ENCODE results near the gene EEF2KMT. TPM values are rescaled to one million over a fixed set of nuclear protein-coding genes. Genes with fewer than 3 reads are reported as not detected.
A peak's percentile ranks its signal among the peaks of the same experiment; 100 is the strongest.
"Not testable (repeated sequence)": the region's sequence is repeated elsewhere in the genome, so short reads cannot be mapped to it uniquely, and the experiment has no call there.

EEF2KMT gene
- total and polyA plus RNA-seq, 2 donors (not counting 3 experiments of a cell fraction or from before 2014, with no cell fraction given) = 13.9 to 15.5 TPM

DNA sequence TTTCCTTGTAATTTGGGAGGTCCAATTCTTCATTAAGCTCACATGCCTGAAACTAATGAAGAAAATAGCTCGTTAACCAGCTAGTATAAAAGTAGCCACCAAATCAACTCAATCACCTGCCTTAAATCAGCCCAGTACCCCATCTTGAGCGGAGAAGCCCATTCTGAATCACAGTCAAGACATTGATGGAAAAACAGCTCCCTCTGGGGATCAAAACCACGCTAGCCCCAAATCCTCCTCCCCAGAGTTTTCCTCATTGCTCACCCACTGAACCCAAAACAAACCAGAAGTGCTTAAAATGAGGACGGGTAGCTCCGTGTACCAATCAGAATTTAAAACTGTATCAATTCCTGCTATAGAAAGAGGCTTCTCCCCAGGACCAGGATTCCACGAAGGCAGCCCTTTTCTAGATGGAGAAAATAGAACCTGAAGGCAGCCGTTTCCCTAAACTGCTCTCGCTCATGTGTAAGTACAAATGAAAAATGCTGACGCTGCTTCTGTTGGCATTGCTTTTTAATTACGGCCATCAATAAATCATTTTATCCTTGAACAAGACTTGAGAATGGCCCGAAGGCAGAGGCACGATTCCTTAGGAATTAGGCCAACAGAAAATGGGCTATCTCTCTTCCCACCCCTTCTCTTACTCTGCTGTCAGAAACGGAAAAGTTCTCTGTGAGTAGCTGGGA is 35.5 kb upstream of the EEF2KMT start:
- H3K9ac ChIP-seq (replicated peaks; ENCODE audit: extremely low read depth, insufficient read depth, low read length); H3K27ac ChIP-seq (ENCODE audit: insufficient read depth, low read depth, low read length); H3K4me1 ChIP-seq (ENCODE audit: control insufficient read depth, extremely low read depth, insufficient read depth, low read length); H3K36me3 ChIP-seq (ENCODE audit: control insufficient read depth in 2 of 2, extremely low read depth in 1 of 2, insufficient read depth in 2 of 2, low read length in 2 of 2); H4K20me1 ChIP-seq (replicated peaks; ENCODE audit: control insufficient read depth, extremely low read depth, insufficient read depth, low read length); POLR2A ChIA-PET; dilution Hi-C loops (cut with MboI; ENCODE audit: extremely low pct_ligation_motif_present, low sequenced_read_pairs); FAIRE-seq; H3K27me3 ChIP-seq (ENCODE audit: control insufficient read depth in 2 of 2, insufficient read depth in 2 of 2, low read length in 2 of 2); H3K4me3 ChIP-seq (replicated peaks in 1 of 3; ENCODE audit: insufficient read depth in 1 of 3, low read depth in 1 of 3, low read length in 3 of 3); H3K9me1 ChIP-seq (replicated peaks; ENCODE audit: control insufficient read depth, extremely low read depth, insufficient read depth, low read length); DNase-seq (ENCODE audit: low read depth, low spot score); H3K79me2 ChIP-seq (ENCODE audit: control insufficient read depth, insufficient read depth, low read length); CTCF ChIA-PET; BruUV-seq (replicated peaks); H3K4me2 ChIP-seq (ENCODE audit: insufficient read depth, low read length); H2AFZ ChIP-seq (ENCODE audit: low read depth, low read length); intact Hi-C loops (cut with micrococcal nuclease); H3K9me3 ChIP-seq (replicated peaks; ENCODE audit: control insufficient read depth, insufficient read depth, low read length): not testable (repeated sequence)

- H3K36me3 ChIP-seq (ENCODE audit: control insufficient read depth in 2 of 2, extremely low read depth in 1 of 2, insufficient read depth in 2 of 2, low read length in 2 of 2); DNase-seq (ENCODE audit: low read depth, low spot score); CTCF ChIA-PET; FAIRE-seq; H3K9me3 ChIP-seq (replicated peaks; ENCODE audit: control insufficient read depth, insufficient read depth, low read length); POLR2A ChIA-PET; H3K4me3 ChIP-seq (replicated peaks in 1 of 3; ENCODE audit: insufficient read depth in 1 of 3, low read depth in 1 of 3, low read length in 3 of 3); dilution Hi-C loops (cut with MboI; ENCODE audit: extremely low pct_ligation_motif_present, low sequenced_read_pairs); H3K4me1 ChIP-seq (ENCODE audit: control insufficient read depth, extremely low read depth, insufficient read depth, low read length); H3K9ac ChIP-seq (replicated peaks; ENCODE audit: extremely low read depth, insufficient read depth, low read length); H3K27me3 ChIP-seq (ENCODE audit: control insufficient read depth in 2 of 2, insufficient read depth in 2 of 2, low read length in 2 of 2); intact Hi-C loops (cut with micrococcal nuclease); H3K4me2 ChIP-seq (ENCODE audit: insufficient read depth, low read length); BruUV-seq (replicated peaks); H2AFZ ChIP-seq (ENCODE audit: low read depth, low read length); H4K20me1 ChIP-seq (replicated peaks; ENCODE audit: control insufficient read depth, extremely low read depth, insufficient read depth, low read length); H3K9me1 ChIP-seq (replicated peaks; ENCODE audit: control insufficient read depth, extremely low read depth, insufficient read depth, low read length); H3K79me2 ChIP-seq (ENCODE audit: control insufficient read depth, insufficient read depth, low read length); H3K27ac ChIP-seq (ENCODE audit: insufficient read depth, low read depth, low read length): not testable (repeated sequence)
These were observed 33.9 kb upstream of the EEF2KMT start for GRCh38 chr16:5131467-5132004.

GRCh38 chr16:5117300-5118087 is 19.9 kb upstream of the EEF2KMT start:
- H3K9me1 ChIP-seq (replicated peaks; ENCODE audit: control insufficient read depth, extremely low read depth, insufficient read depth, low read length); H3K4me3 ChIP-seq (replicated peaks in 1 of 3; ENCODE audit: insufficient read depth in 1 of 3, low read depth in 1 of 3, low read length in 3 of 3); H3K9ac ChIP-seq (replicated peaks; ENCODE audit: extremely low read depth, insufficient read depth, low read length); H3K4me2 ChIP-seq (ENCODE audit: insufficient read depth, low read length); H3K4me1 ChIP-seq (ENCODE audit: control insufficient read depth, extremely low read depth, insufficient read depth, low read length); H2AFZ ChIP-seq (ENCODE audit: low read depth, low read length); H3K27ac ChIP-seq (ENCODE audit: insufficient read depth, low read depth, low read length); H3K79me2 ChIP-seq (ENCODE audit: control insufficient read depth, insufficient read depth, low read length); H3K36me3 ChIP-seq (ENCODE audit: control insufficient read depth in 2 of 2, extremely low read depth in 1 of 2, insufficient read depth in 2 of 2, low read length in 2 of 2); intact Hi-C loops (cut with micrococcal nuclease); dilution Hi-C loops (cut with MboI; ENCODE audit: extremely low pct_ligation_motif_present, low sequenced_read_pairs); H4K20me1 ChIP-seq (replicated peaks; ENCODE audit: control insufficient read depth, extremely low read depth, insufficient read depth, low read length); H3K27me3 ChIP-seq (ENCODE audit: control insufficient read depth in 2 of 2, insufficient read depth in 2 of 2, low read length in 2 of 2); POLR2A ChIA-PET; BruUV-seq (replicated peaks); H3K9me3 ChIP-seq (replicated peaks; ENCODE audit: control insufficient read depth, insufficient read depth, low read length); CTCF ChIA-PET: not testable (repeated sequence)
- peak; percentile 68 for DNase-seq (ENCODE audit: low read depth, low spot score)
- peak; percentile 15 for FAIRE-seq

DNA sequence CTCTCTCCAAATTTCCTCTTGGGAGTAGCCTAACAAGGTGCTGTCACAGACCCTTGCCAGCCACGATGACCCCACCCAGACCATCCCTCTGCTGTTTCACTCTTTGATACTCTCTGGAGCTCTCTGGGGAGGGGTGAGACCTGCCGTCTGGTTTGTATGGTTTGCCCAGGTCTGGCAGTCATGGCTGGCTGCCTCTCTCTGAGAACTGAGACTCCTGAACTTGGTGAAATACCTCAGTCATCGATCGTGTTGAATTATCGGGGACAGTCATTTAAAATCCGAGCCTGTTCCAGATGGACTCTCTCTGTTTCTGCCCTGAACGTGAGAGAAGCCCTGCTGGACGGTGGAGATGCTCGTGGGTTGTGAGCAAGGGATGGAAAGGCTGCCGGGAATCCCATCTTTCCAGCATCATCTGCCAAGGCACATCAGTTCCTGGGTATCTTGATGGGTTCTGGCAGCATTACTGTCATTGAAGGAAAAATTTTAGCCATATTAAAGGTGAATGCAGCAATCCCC is 19.2 kb upstream of the EEF2KMT start:
- DNase-seq (ENCODE audit: low read depth, low spot score); H3K4me2 ChIP-seq (ENCODE audit: insufficient read depth, low read length); H3K79me2 ChIP-seq (ENCODE audit: control insufficient read depth, insufficient read depth, low read length); CTCF ChIA-PET; H3K36me3 ChIP-seq (ENCODE audit: control insufficient read depth in 2 of 2, extremely low read depth in 1 of 2, insufficient read depth in 2 of 2, low read length in 2 of 2); H3K27me3 ChIP-seq (ENCODE audit: control insufficient read depth in 2 of 2, insufficient read depth in 2 of 2, low read length in 2 of 2); H4K20me1 ChIP-seq (replicated peaks; ENCODE audit: control insufficient read depth, extremely low read depth, insufficient read depth, low read length); H3K27ac ChIP-seq (ENCODE audit: insufficient read depth, low read depth, low read length); H3K9me1 ChIP-seq (replicated peaks; ENCODE audit: control insufficient read depth, extremely low read depth, insufficient read depth, low read length); H3K4me3 ChIP-seq (replicated peaks in 1 of 3; ENCODE audit: insufficient read depth in 1 of 3, low read depth in 1 of 3, low read length in 3 of 3); POLR2A ChIA-PET; BruUV-seq (replicated peaks); H3K9ac ChIP-seq (replicated peaks; ENCODE audit: extremely low read depth, insufficient read depth, low read length); dilution Hi-C loops (cut with MboI; ENCODE audit: extremely low pct_ligation_motif_present, low sequenced_read_pairs); H2AFZ ChIP-seq (ENCODE audit: low read depth, low read length); H3K4me1 ChIP-seq (ENCODE audit: control insufficient read depth, extremely low read depth, insufficient read depth, low read length); intact Hi-C loops (cut with micrococcal nuclease); H3K9me3 ChIP-seq (replicated peaks; ENCODE audit: control insufficient read depth, insufficient read depth, low read length); FAIRE-seq: not testable (repeated sequence)

Data from endothelial cell of umbilical vein (primary cell).